WTC11 (cell line): ENCODE results near the gene NSMCE3. TPM values are rescaled to one million over a fixed set of nuclear protein-coding genes. Genes with fewer than 3 reads are reported as not detected.
"Not testable (repeated sequence)": the region's sequence is repeated elsewhere in the genome, so short reads cannot be mapped to it uniquely, and the experiment has no call there.

ENCODE experiments used
- ATAC-seq: fragments of 200-7000 bp; cut with Tn5 transposase; 2 replicates; pipeline ENCODE4 v1.10.0; 2021; ENCODE audit warnings: mild to moderate bottlenecking, moderate library complexity
- CTCF ChIA-PET: fragments of 300-600 bp; sonication (Branson Sonifier 250); formaldehyde crosslinking; loops from one replicate; lab custom pipeline; 2021; ENCODE audit warnings: antibody characterized with exemption; lab: Charles Lee
- POLR2A ChIA-PET: fragments of 350-600 bp; sonication (Branson Sonifier 250); formaldehyde crosslinking; loops from one replicate; lab custom pipeline; 2021; ENCODE audit warnings: antibody characterized with exemption; lab: Charles Lee
- DNase-seq: peaks from one replicate; pipeline ENCODE4 v3.0.0; 2021; ENCODE audit warnings: low spot score
- H3K27ac Mint-ChIP-seq: 2 replicates; pipeline ENCODE4 v1.8.0; 2021; ENCODE audit warnings: mixed read lengths
- H3K27me3 Mint-ChIP-seq: 2 replicates; pipeline ENCODE4 v1.8.0; 2021; ENCODE audit warnings: low read depth, mild to moderate bottlenecking, moderate library complexity, mixed read lengths
- H3K36me3 Mint-ChIP-seq: 2 replicates; pipeline ENCODE4 v1.8.0; 2021; ENCODE audit warnings: mixed read lengths
- H3K4me1 Mint-ChIP-seq: 2 replicates; pipeline ENCODE4 v1.8.0; 2022; ENCODE audit warnings: mixed read lengths
- H3K4me3 Mint-ChIP-seq: 2 replicates; pipeline ENCODE4 v1.8.0; 2021; ENCODE audit warnings: mild to moderate bottlenecking, moderate library complexity, mixed read lengths
- H3K9me3 Mint-ChIP-seq: 2 replicates; pipeline ENCODE4 v1.8.0; 2021; ENCODE audit warnings: mixed read lengths
- CREM ChIP-seq: sonication (generic); formaldehyde crosslinking; IDR thresholded peaks from 2 replicates; pipeline ENCODE4 v1.8.1; 2022; ENCODE audit warnings: mild to moderate bottlenecking, missing genetic modification reagents, moderate library complexity
- ESRRA ChIP-seq: sonication (generic); formaldehyde crosslinking; IDR thresholded peaks from 2 replicates; pipeline ENCODE4 v1.8.1; 2022; ENCODE audit warnings: mild to moderate bottlenecking, missing genetic modification reagents, borderline replicate concordance
- JUN ChIP-seq: sonication (generic); formaldehyde crosslinking; IDR thresholded peaks from 2 replicates; pipeline ENCODE4 v1.8.0; 2023; ENCODE audit warnings: mild to moderate bottlenecking, missing genetic modification reagents
- NFE2L1 ChIP-seq: sonication (generic); formaldehyde crosslinking; IDR thresholded peaks from 2 replicates; pipeline ENCODE4 v1.8.1; 2023; ENCODE audit warnings: missing genetic modification reagents
- ZNF232 ChIP-seq: sonication (generic); formaldehyde crosslinking; IDR thresholded peaks from 2 replicates; pipeline ENCODE4 v1.8.0; 2022; ENCODE audit warnings: mild to moderate bottlenecking, missing genetic modification reagents
- total RNA-seq: library from RNA; stranded (reverse); gene quantifications from 3 replicates; pipeline ENCODE4 v1.2.3, GENCODE V29; 2021
- TF ChIP-seq, protein P1 (sequence below): fragments of 250-450 bp; sonication (Bioruptor Pico); IDR thresholded peaks from 2 replicates; pipeline ENCODE4 v1.9.0; 2021; ENCODE audit warnings: mild to moderate bottlenecking, borderline replicate concordance
- TF ChIP-seq, protein P2 (sequence below): fragments of 200-600 bp; IDR thresholded peaks from 2 replicates; pipeline ENCODE4 v1.8.0; 2022; ENCODE audit warnings: antibody characterized with exemption
- TF ChIP-seq, protein P3 (sequence below): sonication (generic); formaldehyde crosslinking; conservative IDR thresholded peaks from 2 replicates; pipeline ENCODE4 v1.8.1; 2023; ENCODE audit warnings: mild to moderate bottlenecking, low read depth, missing genetic modification reagents, moderate library complexity
- TF ChIP-seq, protein P4 (sequence below): sonication (generic); formaldehyde crosslinking; IDR thresholded peaks from 2 replicates; pipeline ENCODE4 v1.8.1; 2023; ENCODE audit warnings: mild to moderate bottlenecking, moderate library complexity, missing genetic modification reagents

The NSMCE3 gene
- total RNA-seq, 1 experiment from 2014 or later: 6.6 TPM

DNA sequence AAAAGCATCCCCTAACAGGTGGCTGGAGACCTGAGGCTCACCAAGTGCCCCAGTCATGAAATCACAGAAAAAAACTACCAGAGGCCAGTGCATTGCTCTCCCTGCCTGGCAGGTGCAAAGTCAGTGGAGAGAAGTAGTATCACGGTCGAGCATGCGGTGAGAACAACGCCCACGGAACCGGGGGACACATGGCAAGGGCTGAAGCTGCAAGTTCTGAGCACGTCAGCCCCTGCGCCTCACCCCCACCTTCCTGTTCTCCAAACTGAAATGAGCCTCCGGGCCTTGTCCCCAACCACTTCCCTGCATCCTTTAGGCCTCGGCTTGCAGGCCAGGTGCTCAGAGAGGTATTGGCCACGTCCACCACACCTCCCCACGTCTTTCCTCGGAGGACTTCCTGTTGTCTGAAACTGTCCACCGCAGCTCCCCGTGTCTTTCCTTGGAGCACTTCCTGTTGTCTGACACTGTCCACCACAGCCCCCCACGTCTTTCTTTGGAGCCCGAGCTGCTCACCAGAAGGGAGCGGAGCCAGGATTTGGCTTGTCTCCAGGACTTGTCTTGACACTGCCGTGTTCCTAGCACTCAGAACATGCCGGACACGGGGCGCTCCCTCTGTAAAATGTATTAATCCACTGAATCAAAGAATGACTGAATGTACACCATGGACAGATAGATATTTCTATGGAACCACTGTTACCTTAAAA, 43.9 kb downstream of the NSMCE3 start (continued):
- TF ChIP-seq, protein P1, sequence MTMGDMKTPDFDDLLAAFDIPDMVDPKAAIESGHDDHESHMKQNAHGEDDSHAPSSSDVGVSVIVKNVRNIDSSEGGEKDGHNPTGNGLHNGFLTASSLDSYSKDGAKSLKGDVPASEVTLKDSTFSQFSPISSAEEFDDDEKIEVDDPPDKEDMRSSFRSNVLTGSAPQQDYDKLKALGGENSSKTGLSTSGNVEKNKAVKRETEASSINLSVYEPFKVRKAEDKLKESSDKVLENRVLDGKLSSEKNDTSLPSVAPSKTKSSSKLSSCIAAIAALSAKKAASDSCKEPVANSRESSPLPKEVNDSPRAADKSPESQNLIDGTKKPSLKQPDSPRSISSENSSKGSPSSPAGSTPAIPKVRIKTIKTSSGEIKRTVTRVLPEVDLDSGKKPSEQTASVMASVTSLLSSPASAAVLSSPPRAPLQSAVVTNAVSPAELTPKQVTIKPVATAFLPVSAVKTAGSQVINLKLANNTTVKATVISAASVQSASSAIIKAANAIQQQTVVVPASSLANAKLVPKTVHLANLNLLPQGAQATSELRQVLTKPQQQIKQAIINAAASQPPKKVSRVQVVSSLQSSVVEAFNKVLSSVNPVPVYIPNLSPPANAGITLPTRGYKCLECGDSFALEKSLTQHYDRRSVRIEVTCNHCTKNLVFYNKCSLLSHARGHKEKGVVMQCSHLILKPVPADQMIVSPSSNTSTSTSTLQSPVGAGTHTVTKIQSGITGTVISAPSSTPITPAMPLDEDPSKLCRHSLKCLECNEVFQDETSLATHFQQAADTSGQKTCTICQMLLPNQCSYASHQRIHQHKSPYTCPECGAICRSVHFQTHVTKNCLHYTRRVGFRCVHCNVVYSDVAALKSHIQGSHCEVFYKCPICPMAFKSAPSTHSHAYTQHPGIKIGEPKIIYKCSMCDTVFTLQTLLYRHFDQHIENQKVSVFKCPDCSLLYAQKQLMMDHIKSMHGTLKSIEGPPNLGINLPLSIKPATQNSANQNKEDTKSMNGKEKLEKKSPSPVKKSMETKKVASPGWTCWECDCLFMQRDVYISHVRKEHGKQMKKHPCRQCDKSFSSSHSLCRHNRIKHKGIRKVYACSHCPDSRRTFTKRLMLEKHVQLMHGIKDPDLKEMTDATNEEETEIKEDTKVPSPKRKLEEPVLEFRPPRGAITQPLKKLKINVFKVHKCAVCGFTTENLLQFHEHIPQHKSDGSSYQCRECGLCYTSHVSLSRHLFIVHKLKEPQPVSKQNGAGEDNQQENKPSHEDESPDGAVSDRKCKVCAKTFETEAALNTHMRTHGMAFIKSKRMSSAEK (CRISPR knock-in tag): no peak
- TF ChIP-seq ESRRA (CRISPR knock-in tag) (no peak), NFE2L1 (CRISPR knock-in tag) (no peak), JUN (CRISPR knock-in tag) (no peak), CREM (CRISPR knock-in tag) (no peak), ZNF232 (no peak)
- TF ChIP-seq, protein P2, sequence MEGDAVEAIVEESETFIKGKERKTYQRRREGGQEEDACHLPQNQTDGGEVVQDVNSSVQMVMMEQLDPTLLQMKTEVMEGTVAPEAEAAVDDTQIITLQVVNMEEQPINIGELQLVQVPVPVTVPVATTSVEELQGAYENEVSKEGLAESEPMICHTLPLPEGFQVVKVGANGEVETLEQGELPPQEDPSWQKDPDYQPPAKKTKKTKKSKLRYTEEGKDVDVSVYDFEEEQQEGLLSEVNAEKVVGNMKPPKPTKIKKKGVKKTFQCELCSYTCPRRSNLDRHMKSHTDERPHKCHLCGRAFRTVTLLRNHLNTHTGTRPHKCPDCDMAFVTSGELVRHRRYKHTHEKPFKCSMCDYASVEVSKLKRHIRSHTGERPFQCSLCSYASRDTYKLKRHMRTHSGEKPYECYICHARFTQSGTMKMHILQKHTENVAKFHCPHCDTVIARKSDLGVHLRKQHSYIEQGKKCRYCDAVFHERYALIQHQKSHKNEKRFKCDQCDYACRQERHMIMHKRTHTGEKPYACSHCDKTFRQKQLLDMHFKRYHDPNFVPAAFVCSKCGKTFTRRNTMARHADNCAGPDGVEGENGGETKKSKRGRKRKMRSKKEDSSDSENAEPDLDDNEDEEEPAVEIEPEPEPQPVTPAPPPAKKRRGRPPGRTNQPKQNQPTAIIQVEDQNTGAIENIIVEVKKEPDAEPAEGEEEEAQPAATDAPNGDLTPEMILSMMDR: no peak
- TF ChIP-seq, protein P3, sequence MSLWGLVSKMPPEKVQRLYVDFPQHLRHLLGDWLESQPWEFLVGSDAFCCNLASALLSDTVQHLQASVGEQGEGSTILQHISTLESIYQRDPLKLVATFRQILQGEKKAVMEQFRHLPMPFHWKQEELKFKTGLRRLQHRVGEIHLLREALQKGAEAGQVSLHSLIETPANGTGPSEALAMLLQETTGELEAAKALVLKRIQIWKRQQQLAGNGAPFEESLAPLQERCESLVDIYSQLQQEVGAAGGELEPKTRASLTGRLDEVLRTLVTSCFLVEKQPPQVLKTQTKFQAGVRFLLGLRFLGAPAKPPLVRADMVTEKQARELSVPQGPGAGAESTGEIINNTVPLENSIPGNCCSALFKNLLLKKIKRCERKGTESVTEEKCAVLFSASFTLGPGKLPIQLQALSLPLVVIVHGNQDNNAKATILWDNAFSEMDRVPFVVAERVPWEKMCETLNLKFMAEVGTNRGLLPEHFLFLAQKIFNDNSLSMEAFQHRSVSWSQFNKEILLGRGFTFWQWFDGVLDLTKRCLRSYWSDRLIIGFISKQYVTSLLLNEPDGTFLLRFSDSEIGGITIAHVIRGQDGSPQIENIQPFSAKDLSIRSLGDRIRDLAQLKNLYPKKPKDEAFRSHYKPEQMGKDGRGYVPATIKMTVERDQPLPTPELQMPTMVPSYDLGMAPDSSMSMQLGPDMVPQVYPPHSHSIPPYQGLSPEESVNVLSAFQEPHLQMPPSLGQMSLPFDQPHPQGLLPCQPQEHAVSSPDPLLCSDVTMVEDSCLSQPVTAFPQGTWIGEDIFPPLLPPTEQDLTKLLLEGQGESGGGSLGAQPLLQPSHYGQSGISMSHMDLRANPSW (CRISPR knock-in tag): no peak
- TF ChIP-seq, protein P4, sequence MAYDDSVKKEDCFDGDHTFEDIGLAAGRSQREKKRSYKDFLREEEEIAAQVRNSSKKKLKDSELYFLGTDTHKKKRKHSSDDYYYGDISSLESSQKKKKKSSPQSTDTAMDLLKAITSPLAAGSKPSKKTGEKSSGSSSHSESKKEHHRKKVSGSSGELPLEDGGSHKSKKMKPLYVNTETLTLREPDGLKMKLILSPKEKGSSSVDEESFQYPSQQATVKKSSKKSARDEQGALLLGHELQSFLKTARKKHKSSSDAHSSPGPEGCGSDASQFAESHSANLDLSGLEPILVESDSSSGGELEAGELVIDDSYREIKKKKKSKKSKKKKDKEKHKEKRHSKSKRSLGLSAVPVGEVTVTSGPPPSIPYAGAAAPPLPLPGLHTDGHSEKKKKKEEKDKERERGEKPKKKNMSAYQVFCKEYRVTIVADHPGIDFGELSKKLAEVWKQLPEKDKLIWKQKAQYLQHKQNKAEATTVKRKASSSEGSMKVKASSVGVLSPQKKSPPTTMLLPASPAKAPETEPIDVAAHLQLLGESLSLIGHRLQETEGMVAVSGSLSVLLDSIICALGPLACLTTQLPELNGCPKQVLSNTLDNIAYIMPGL (CRISPR knock-in tag): no peak

DNA sequence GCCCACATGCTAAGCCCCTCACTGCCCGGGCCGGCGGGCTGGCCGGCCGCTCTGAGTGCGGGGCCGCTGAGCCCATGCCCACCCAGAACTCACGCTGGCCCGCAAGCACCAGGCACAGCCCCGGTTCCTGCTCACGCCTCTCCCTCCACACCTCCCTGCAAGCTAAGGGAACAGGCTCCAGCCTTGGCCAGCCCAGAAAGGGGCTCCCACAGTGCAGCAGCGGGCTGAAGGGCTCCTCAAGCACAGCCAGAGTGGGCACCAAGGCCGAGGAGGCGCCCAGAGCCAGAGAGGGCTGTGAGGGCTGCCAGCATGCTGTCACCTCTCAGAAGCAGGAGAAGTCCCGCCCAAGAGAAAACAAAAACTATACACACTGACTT, 44.6 kb downstream of the NSMCE3 start:
- H3K9me3 Mint-ChIP-seq, DNase-seq, H3K27me3 Mint-ChIP-seq, H3K4me3 Mint-ChIP-seq, ATAC-seq, POLR2A ChIA-PET, H3K27ac Mint-ChIP-seq, H3K36me3 Mint-ChIP-seq: not testable (repeated sequence)
- CTCF ChIA-PET: interaction anchor here (2.0 kb wide), 1 partner anchor 85 kb away, joined by 8 read pairs; no protein-coding TSS in a partner anchor
- peaks cover 31% of the 10 kb centered on the region for H3K4me1 Mint-ChIP-seq

DNA sequence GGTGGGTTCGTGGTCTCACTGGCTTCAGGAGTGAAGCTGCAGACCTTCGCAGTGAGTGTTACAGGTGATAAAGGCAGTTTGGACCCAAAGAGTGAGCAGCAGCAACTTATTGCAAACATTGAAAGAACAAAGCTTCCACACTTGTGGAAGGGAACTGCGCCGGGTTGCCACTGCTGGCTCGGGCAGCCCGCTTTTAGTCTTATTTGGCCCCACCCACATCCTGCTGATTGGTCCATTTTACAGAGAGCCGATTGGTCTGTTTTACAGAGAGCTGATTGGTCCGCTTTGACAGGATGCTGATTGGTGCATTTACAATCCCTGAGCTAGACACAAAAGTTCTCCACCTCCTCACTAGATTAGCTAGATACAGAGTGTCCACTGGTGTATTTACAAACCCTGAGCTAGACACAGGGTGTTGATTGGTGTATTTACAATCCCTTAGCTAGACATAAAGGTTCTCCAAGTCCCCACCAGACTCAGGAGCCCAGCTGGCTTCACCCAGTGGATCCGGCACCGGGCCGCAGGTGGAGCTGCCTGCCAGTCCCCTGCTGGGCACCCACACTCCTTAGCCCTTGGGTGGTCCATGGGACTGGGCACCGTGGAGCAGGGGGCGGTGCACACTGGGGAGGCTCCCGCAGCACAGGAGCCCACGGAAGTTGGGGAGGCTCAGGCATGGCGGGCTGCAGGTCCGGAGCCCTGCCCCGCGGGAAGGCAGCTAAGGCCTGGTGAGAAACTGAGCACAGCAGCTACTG, 45.2 kb downstream of the NSMCE3 start:
- CTCF ChIA-PET: interaction anchor here (2.0 kb wide), 1 partner anchor 84 kb away, joined by 8 read pairs; no protein-coding TSS in a partner anchor
- POLR2A ChIA-PET, ATAC-seq, DNase-seq, H3K27me3 Mint-ChIP-seq, H3K36me3 Mint-ChIP-seq, H3K4me3 Mint-ChIP-seq, H3K9me3 Mint-ChIP-seq: not testable (repeated sequence)
- H3K27ac Mint-ChIP-seq: 0 out of 2 replicates have a peak overlapping the region, but pooled peaks have one; percentile 63
- peaks cover 31% of the 10 kb centered on the region for H3K4me1 Mint-ChIP-seq
